ENCODE measurements around the gene TEDC2.
A peak's percentile ranks its signal among the peaks of the same experiment; 100 is the strongest.
"Not testable (repeated sequence)": the region's sequence is repeated elsewhere in the genome, so short reads cannot be mapped to it uniquely, and the experiment has no call there.

The TEDC2 gene

DNA sequence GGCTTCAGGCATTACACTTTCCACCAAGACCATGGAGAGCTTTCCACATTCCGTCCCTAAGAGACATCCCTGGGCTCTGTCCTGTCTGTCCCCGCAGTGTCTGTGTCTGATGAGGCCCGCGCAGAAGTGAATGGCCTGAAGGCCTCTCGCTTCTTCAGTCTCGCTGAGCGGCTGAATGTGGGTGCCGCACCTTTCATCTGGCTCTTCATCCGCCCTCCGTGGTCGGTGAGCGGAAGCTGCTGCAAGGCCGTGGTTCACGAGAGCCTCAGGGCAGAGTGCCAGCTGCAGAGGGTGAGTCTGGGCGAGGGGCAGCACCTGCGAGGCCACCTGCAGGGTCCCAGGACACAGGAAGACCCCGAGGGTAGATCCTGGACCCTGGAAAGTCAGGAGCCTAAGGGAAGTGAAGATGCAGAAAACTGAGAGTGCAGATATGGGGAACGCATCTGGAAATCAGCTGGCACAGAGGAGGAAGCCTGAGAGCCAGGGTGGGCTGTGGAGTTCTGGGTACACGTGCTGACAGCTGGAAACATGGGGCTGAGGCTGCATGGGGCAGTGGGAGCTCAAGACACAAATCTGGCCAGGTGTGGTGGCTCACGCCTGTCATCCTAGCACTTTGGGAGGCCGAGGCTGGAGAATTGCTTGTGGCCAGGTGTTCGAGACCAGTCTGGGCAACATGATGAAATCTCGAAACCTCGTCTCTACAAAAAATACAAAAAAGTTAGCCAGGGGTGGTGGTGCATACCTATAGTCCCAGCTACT is 22.7 kb upstream of the TEDC2 start:
- no peak for DNase-seq (ENCODE audit: low read depth, low spot score)

DNA sequence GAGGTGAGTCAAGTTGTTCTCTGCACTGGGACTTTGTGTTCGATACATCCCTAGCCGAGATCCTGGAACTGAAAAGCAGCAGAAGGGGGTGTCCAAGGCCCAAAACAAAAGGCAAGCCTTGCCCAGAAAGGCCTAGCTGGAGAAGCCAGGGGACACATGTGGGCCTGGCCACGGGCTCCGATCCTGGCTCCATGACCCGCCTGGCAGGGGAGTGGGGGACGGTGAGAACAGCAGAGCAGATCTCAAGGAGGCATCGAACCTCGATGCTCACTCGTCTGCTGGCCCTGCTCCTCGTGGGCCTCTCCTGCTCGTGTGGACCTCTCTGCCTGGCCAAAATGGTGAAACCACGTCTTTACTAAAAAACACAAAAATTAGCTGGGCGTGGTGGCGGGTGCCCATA is 21.8 kb upstream of the TEDC2 start:
- DNase-seq (ENCODE audit: low read depth, low spot score), result no peak

DNA sequence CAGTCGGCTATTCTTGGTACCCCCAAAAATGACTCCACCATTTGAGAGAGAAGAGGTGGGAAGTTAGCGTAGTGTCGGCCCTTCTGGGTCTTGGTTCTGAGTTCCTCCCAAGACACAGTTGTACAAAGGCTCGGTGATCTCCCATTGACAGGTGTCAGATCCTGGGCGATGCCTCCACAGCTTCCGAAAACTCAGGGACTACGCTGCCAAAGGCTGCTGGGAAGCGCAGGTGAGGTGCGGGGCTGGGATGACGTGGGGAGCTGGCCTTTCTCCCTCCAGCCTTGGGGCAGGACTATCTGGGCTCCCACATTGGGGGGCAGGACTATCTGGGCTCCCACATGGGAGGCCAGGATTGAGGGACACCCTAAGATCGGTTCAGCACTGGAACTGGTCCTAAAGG is 20.3 kb upstream of the TEDC2 start:
- DNase-seq (ENCODE audit: low read depth, low spot score), result no peak

DNA sequence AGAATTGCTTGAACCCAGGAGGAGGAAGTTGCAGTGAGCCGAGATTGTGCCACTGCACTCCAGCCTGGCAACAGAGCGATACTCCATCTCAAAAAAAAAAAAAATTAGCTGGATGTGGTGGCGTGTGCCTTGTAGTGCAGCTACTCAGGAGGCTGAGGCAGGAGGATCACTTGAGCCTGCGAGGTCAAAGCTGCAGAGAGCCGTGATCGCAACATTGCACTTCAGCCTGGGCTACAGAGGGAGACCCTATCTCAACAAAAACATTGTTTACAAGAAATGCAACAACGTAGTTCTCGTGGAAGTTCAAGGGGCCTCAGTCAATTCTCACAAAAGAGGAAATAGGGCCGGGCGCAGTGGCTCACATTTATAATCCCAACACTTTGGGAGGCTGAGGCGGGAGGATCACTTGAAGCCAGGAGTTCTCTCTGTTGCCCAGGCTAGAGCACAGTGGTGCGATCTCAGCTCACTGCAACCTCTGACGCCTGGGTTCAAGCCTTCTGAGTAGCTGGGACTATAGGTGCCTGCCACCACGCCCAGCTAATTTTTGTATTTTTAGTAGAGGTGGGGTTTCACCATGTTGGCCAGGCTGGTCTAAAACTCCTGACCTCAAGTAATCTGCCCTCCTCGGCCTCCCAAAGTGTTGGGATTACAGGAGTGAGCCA is 18.6 kb upstream of the TEDC2 start:
- DNase-seq (ENCODE audit: low read depth, low spot score), result not testable (repeated sequence)

DNA sequence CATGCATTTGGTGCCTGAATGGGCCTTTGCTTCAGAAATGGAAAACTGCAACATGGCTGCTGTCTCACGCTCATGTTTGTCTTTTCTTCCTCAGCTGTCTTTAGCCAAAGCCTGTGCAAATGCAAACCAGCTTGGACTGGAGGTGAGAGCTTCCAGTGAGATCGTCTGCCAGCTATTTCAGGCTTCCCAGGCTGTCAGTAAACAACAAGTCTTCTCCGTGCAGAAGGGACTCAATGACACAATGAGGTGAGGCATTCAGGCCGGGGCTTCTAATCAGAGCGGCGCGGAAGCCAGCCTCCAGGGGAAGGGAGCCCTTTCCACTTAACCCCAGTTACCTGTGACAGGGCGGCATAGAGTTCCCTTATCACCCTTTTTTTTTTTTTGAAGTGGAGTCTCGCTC is 16.4 kb upstream of the TEDC2 start:
- no peak for DNase-seq (ENCODE audit: low read depth, low spot score)

DNA sequence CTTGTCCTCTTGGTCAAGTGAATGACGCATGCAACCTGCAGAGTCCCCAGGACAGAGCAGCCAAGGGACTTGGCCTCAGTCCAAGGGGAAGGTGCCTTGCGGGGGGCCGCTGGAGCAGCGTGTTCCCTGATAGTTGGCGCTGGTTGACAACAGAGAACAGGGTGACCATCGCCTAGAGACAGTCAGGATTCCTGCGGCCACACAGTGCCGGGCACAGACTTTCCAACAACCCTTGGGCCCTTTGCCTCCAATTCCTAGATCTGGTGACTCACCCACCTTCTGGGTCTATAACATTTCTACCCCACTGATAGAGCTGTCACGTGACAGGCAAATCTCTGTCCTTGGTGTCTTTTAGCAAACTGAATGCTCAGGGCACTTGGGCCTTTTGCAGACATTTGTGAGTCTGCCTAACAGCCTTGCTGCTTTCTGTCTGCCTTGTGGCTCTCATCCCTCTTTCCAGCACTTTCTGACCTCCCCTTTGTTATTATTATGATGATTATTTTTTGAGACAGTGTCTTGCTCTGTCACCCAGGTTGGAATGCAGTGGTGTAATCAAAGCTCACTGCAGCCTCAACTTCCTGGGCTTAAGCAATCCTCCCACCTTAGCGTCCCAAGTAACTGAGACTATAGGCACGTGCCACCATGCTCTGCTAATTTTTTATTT is 11.9 kb upstream of the TEDC2 start:
- DNase-seq (ENCODE audit: low read depth, low spot score), result no peak

DNA sequence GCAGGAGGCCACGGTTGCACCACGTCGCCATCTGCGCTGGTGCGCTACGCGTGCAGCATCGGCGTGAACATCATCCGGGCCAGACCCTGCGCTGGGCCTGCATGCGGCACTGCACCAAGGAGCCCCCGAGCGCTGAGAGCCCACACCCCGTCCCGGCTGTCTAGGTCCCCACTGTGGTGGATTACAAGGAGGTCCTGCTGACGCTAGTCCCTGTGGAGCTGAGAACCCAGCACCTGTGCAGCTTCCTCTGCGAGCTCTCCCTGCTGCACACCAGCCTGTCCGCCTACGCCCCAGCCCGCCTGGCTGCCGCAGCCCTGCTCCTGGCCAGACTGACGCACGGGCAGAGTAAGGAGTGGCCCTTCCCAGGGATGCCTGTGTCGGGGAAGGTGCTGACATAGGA is 10.8 kb upstream of the TEDC2 start:
- no peak for DNase-seq (ENCODE audit: low read depth, low spot score)

DNA sequence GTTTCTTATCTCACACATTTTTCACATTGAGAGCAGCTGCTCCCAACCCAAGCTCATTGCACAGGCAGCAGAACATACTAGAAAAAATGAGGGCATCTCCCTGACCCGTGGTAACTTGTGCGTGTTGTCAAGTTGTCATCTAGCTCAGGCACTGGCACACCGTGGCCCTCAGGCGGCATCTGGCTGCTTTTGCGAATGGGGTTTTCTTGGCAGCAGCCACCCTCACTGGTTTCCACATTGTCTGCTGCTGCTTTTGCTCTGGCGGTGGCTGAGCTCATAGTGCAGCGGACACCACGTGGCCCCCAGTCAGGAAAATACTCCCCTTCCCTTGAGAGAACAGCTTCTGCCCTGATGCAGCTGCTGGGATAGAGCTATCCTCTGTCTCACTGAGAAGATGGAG is 9.4 kb upstream of the TEDC2 start:
- no peak for DNase-seq (ENCODE audit: low read depth, low spot score)

DNA sequence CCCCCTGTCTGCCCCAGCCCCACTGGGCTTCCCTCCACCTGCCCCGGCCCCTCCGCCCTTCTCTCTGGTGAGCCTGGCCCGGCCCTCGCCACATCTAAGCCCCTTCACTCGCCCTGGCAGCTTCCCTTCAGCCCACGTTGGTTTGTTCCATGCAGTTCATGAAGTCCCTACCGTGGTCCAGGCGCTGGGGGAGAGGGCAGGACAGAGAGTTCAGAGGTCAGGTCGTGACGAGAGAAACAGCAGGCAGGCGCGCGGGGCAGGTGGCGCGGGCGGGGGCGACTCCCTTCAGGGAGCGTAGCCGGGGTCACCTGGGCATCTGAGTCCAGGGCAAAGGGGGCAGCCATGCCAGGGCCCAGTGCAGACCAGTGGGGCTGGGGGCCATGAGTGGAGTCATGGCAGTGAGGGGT is 8.9 kb upstream of the TEDC2 start:
- DNase-seq (ENCODE audit: low read depth, low spot score), result no peak

DNA sequence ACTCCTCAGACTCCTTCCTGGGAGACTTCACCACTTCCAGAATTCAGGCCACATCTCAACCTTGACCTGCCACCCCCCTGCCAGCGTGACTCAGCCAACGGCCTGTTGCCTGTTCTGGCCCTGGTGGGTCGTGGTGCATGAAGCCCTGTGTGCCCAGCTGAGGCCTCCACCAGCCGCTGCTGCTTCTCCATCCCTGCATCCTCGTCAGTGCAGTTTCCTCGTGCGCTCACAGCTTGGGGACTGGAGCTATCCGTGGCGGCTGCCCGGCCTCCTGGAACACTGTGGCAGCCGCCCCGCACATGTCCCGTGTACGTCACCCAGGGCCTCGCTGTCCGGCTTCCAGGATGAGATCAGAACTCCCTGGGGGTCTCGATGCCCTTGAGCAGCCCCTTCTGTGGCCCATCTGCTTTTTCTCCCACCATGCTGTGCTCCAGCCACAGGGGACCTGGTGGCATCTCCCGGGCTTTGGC is 8.0 kb upstream of the TEDC2 start:
- no peak for DNase-seq (ENCODE audit: low read depth, low spot score)

DNA sequence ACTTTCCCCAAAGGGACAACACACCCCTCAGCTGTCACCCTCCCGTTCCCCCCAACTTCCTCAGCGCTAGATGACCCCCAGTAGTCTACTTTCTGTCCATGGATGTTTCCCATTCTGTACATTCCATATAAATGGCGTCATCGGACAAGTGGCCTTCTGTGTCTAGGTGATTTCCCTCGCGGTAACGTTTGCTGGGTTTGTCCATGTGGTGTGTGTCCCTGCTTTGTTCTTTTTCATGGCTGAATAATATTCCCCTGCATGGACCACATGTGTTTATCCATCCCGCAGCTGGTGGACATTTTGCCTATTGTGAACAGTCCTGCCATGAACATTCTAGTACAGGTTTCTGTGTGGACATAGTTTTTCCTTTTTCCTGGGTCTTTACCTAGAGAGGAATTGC is 7.3 kb upstream of the TEDC2 start:
- DNase-seq (ENCODE audit: low read depth, low spot score), result no peak

DNA sequence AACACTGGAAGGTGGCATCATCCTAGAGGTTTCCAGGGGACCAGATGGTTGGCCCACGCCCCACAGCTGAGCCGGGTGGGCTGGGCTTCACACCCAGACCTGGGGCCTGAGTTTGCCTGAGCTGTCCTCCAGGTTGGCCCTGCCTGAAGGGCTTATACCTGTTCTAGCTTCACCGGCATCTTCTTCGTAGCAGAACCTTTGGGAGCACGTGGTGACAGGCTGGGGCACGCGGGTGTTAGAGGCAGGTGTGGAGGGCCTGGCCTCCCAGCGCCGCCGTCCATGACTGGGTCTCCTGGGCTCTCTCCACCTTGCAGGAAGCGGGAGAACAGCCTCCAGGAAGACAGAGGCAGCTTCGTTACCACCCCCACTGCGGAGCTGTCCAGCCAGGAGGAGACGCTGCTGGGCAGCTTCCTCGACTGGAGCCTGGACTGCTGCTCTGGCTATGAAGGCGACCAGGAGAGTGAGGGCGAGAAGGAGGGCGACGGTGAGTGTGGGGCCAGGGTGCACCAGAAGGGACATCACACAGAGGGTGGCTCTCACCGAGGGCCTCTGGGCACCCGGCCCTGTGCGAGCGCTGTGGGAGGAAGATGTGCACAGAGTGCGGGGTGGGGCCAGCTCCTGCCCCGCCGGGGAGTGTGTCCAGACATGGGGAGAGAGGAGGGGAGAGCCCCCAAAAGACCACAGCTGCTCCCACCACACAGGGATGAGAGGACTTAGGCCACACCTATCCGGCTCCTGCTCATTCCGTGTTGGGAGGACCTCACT is 4.6 kb upstream of the TEDC2 start:
- DNase-seq (ENCODE audit: low read depth, low spot score), result no peak

DNA sequence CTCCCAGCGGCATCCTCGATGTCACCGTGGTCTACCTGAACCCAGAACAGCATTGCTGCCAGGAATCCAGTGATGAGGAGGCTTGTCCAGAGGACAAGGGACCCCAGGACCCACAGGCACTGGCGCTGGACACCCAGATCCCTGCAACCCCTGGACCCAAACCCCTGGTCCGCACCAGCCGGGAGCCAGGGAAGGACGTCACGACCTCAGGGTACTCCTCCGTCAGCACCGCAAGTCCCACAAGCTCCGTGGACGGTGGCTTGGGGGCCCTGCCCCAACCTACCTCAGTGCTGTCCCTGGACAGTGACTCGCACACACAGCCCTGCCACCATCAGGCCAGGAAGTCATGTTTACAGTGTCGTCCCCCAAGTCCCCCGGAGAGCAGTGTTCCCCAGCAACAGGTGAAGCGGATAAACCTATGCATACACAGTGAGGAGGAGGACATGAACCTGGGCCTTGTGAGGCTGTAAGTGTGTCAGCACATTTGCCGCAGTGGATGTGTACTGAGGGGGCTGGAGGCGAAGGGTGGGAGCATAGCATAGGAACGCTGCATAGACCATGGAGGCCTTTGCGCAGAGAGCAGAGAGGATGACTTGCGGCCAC is 3.3 kb upstream of the TEDC2 start:
- no peak for DNase-seq (ENCODE audit: low read depth, low spot score)

DNA sequence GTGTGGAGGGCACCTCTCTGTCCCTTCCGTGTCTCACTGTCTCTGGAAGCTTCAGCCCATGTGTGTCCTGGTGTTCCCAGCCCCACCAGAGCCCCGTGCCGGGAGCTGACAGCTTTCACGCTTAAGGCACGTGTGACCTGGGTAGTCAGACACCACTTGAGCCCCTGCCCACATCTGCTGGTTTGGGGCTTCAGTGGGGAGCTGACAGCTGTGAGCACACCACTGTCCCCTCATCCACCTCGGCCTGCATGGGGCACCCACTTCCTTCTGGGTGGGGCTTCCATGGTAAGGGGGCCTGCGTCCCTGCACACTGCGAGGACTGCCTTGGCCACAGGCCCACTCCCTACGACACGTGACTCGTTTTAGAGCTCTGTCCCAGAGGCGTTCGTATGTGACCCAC is 2.6 kb upstream of the TEDC2 start:
- DNase-seq (ENCODE audit: low read depth, low spot score), result no peak

DNA sequence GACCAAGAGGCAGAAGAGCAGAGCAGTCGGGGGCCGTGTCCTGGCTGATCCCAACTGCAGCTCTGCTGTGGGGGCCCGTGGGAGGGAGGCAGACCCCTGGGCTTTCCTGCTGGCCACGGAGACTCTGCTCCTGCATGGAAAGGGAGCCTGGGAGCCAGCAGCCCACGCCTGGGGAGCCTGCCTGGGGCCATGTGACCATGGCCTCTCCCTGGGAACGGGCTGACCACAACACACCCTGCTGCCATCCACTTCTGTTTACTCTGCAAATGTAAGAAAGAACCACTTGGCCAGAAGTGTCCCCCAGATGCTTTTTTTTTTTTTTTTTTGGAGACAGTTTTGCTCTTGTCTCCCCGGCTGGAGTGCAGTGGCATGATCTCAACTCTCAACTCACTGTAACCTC is 2.0 kb upstream of the TEDC2 start:
- DNase-seq (ENCODE audit: low read depth, low spot score), result peak; percentile 40

DNA sequence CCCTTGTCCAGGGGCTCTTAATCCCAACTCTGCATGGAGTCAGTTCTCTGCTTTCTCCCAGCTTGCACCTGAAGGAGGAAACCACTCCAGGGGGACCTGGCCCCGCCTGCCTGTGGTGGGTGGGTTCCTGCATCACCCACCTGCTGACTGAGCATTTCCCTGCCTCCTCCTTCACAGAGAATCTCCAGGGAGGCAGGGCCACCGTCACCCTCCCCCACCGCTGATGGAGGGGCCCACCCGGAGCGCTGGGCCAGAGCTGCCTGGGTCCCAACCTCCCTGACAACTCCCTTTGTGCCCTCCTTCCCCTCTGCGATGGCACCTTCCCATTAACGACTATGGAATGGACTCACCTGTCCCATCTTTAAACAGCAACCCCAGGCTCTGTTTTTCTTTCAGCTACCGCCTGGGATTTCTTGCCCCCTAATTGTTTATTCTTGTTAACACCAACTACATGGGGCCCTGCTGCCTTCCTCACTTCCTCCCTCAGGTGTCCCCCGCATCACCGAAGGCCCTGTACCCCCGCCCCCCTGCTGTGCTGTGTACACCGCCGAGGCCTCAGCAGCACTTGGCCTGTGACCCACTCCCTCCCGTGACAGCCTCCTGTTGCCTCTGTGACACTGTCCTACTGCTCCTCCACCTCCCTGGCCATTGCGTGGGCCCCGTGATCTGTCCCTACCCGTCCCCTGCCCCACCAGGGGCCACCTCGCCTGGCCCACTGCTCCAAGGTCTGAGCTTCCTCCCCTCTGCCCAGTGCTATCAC is 842 bp upstream of the TEDC2 start:
- no peak for DNase-seq (ENCODE audit: low read depth, low spot score)

DNA sequence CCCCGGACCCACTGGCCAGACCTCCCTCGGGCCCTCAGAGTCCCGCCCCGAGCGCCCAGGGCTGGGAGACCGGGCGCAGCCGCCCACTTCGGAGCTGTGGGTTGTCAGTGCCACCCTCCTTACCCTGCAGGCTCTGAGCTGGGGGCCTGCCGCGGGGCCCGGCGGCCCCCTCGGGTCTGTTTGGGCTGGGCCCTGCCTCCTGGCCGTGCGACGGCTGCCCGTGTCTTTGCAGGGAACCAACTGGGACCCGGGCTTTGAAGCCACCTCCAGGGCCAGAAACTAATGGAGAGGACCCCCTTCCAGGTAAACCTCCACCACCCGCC is 443 bp downstream of the TEDC2 start:
- no peak for DNase-seq (ENCODE audit: low read depth, low spot score)

DNA sequence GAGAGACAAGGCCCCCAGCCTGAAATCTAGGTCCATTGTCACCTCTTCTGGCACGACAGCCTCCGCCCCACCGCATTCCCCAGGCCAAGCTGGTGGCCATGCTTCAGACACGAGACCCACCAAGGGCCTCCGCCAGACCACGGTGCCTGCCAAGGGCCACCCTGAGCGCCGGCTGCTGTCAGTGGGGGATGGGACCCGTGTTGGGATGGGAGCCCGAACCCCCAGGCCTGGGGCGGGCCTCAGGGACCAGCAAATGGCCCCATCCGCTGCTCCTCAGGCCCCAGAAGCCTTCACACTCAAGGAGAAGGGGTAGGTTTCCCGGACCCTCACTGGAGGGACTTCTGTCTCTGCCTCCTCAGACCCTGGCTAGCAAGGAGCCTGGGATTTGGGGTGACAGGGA is 1.0 kb downstream of the TEDC2 start:
- no peak for DNase-seq (ENCODE audit: low read depth, low spot score)

DNA sequence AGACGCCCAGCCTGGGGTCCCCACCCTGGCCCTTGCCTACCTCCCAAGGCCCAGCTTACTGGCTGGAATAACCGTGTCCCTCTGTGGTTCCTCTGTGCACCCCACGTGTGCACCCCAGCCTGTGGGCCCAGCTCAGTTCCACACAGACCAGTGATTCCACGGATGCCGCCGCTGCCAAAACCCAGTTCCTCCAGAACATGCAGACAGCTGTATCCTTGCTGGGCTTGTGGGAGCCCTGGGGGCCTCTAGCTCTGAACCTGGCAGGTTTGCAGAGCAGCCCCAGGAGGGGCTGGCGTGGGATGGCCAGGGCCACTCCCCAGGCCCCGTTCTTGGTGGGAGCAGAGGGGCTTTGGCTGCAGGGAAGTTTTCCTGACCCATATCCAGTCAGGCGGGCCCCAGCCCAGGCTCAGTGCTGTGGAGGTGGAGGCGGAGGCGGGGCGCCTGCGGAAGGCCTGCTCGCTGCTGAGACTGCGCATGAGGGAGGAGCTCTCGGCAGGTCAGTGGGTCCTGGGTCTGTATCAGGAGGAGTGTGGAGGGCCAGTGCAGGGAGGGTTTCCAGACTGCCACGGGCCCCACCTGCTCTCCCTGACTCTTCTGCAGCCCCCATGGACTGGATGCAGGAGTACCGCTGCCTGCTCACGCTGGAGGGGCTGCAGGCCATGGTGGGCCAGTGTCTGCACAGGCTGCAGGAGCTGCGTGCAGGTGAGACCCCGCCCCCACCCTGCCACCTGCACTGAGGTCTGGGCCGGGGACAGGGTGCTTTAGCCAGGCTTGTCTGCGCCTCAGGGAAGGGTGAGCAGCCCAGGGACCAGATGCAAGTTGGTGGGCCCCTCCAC is 2.3 kb downstream of the TEDC2 start:
- no peak for DNase-seq (ENCODE audit: low read depth, low spot score)

DNA sequence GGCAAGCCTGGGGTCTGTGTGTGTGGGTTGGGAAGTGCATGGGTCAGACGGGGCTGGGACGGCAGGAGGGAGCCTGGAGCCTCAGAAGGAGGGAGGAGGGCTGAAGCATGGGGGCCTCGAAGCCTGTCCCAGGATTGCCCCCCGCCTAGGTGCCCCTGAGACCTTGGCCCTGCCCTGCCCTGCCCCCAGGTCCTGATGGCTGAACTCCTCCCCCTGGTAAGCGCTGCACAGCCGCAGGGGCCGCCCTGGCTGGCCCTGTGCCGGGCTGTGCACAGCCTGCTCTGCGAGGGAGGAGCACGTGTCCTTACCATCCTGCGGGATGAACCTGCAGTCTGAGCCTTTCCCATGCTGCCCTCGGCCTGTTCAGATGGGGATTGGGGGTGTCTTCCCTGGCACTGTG is 4.4 kb downstream of the TEDC2 start:
- DNase-seq (ENCODE audit: low read depth, low spot score), result no peak
